GM23338 (cell line): ENCODE results near the gene STN1. TPM values are rescaled to one million over a fixed set of nuclear protein-coding genes. Genes with fewer than 3 reads are reported as not detected.

Experiments
- ATAC-seq: fragments of 200-7000 bp; cut with Tn5 transposase; 3 replicates; pipeline ENCODE4 v1.9.1; 2020
- DNase-seq: peaks from one replicate; pipeline ENCODE4 v3.0.0-alpha.2; 2015; ENCODE audit warnings: low spot score
- H2AFZ ChIP-seq: fragments of 200-600 bp; sonication (generic); 2 replicates; pipeline ENCODE4 v1.8.0; 2016; ENCODE audit warnings: antibody characterized with exemption, mild to moderate bottlenecking, moderate library complexity
- H3F3A ChIP-seq: fragments of 200-600 bp; sonication (generic); replicated peaks from 2 replicates; pipeline ENCODE4 v1.8.0; 2017; ENCODE audit warnings: antibody characterized with exemption, mixed run types, low read depth
- H3K27ac ChIP-seq: fragments of 200-600 bp; sonication (generic); 2 replicates; pipeline ENCODE4 v1.6.1; 2016; ENCODE audit warnings: low read depth
- H3K27me3 ChIP-seq: fragments of 200-600 bp; sonication (generic); 2 replicates; pipeline ENCODE4 v1.8.0; 2016; ENCODE audit warnings: mild to moderate bottlenecking, mixed run types, moderate library complexity; ENCODE audit not compliant: insufficient read depth
- H3K36me3 ChIP-seq: fragments of 200-600 bp; sonication (generic); 2 replicates; pipeline ENCODE4 v1.8.0; 2016; ENCODE audit warnings: mild to moderate bottlenecking; ENCODE audit not compliant: insufficient read depth
- H3K4me1 ChIP-seq: fragments of 200-600 bp; sonication (generic); 2 replicates; pipeline ENCODE4 v1.8.0; 2016; ENCODE audit warnings: mild to moderate bottlenecking, moderate library complexity; ENCODE audit not compliant: insufficient read depth
- H3K4me2 ChIP-seq: fragments of 200-600 bp; sonication (generic); 2 replicates; pipeline ENCODE4 v1.7.1; 2017; ENCODE audit warnings: mixed run types
- H3K4me3 ChIP-seq: fragments of 200-600 bp; sonication (generic); 2 replicates; pipeline ENCODE4 v1.6.1; 2016; ENCODE audit warnings: mixed run types
- H3K79me2 ChIP-seq: fragments of 200-600 bp; sonication (generic); replicated peaks from 2 replicates; pipeline ENCODE4 v1.8.0; 2017; ENCODE audit warnings: mild to moderate bottlenecking; ENCODE audit not compliant: insufficient read depth
- H3K9me2 ChIP-seq: fragments of 200-600 bp; sonication (generic); 2 replicates; pipeline ENCODE4 v1.8.0; 2017; ENCODE audit not compliant: insufficient read depth
- H4K20me1 ChIP-seq: fragments of 200-600 bp; sonication (generic); replicated peaks from 2 replicates; pipeline ENCODE4 v1.8.0; 2017; ENCODE audit warnings: mild to moderate bottlenecking; ENCODE audit not compliant: insufficient read depth
- H3K27ac Mint-ChIP-seq: 2 replicates; pipeline ENCODE4 v1.8.0; 2020; ENCODE audit warnings: inconsistent platforms, mild to moderate bottlenecking, moderate library complexity, mixed read lengths
- H3K27me3 Mint-ChIP-seq: 3 replicates; pipeline ENCODE4 v1.8.0; 2022; ENCODE audit warnings: low read depth, mild to moderate bottlenecking, moderate library complexity, mixed read lengths, inconsistent platforms; ENCODE audit not compliant: insufficient read depth, poor library complexity
- H3K36me3 Mint-ChIP-seq: 3 replicates; pipeline ENCODE4 v1.8.0; 2021; ENCODE audit warnings: low read depth, mild to moderate bottlenecking, inconsistent platforms, moderate library complexity, mixed read lengths
- H3K4me1 Mint-ChIP-seq: 3 replicates; pipeline ENCODE4 v1.8.0; 2020; ENCODE audit warnings: mild to moderate bottlenecking, inconsistent platforms, mixed read lengths
- H3K4me3 Mint-ChIP-seq: 3 replicates; pipeline ENCODE4 v1.8.0; 2021; ENCODE audit warnings: moderate library complexity, mild to moderate bottlenecking, inconsistent platforms, mixed read lengths
- H3K9me3 Mint-ChIP-seq: 3 replicates; pipeline ENCODE4 v1.8.0; 2020; ENCODE audit warnings: moderate library complexity, mild to moderate bottlenecking, inconsistent platforms, mixed read lengths
- EZH2 ChIP-seq: fragments of 200-600 bp; sonication (generic); IDR thresholded peaks from one replicate; pipeline ENCODE4 v1.8.0; 2017; ENCODE audit warnings: antibody characterized with exemption, mild to moderate bottlenecking, low read depth; ENCODE audit not compliant: unreplicated experiment
- EZH2phosphoT487 ChIP-seq: fragments of 200-600 bp; sonication (generic); IDR thresholded peaks from one replicate; pipeline ENCODE4 v1.8.1; 2018; ENCODE audit warnings: antibody characterized with exemption; ENCODE audit not compliant: unreplicated experiment
- NANOG ChIP-seq: IDR thresholded peaks from 2 replicates; pipeline ENCODE4 v1.6.1; 2016; ENCODE audit warnings: antibody characterized with exemption, borderline replicate concordance
- POLR2AphosphoS5 ChIP-seq: IDR thresholded peaks from 2 replicates; pipeline ENCODE4 v1.6.1; 2016; ENCODE audit warnings: antibody characterized with exemption, low read depth
- STAT1 ChIP-seq: IDR thresholded peaks from one replicate; pipeline ENCODE4 v1.6.1; 2016; ENCODE audit warnings: antibody characterized with exemption; ENCODE audit not compliant: unreplicated experiment
- ZNF114 ChIP-seq: fragments of 250-450 bp; sonication (Bioruptor Pico); IDR thresholded peaks from 2 replicates; pipeline ENCODE4 v1.5.0; 2020; ENCODE audit warnings: mild to moderate bottlenecking, moderate library complexity
- ZNF331 ChIP-seq: fragments of 250-450 bp; sonication (Bioruptor Pico); IDR thresholded peaks from 2 replicates; pipeline ENCODE4 v1.5.0; 2020; ENCODE audit warnings: low read depth, mild to moderate bottlenecking, moderate library complexity
- polyA plus RNA-seq: library from polyadenylated mRNA; unstranded; fragments of >200 nt; fragmentation: Nextera tagmentation; extraction: Ambion mirVana; gene quantifications from 2 replicates; pipeline ENCODE4 v1.2.1, GENCODE V29; 2016
- total RNA-seq: library from RNA; depleted of rRNA; stranded (reverse); fragments of >200 nt; shearing (Covaris generic); gene quantifications from 2 replicates; pipeline ENCODE4 v1.2.3, GENCODE V29; 2014
- TF ChIP-seq, protein P1 (sequence below): fragments of 250-450 bp; sonication (Bioruptor Pico); IDR thresholded peaks from 2 replicates; pipeline ENCODE4 v1.5.0; 2020; ENCODE audit warnings: mild to moderate bottlenecking, moderate library complexity
- TF ChIP-seq, protein P2 (sequence below): IDR thresholded peaks from 2 replicates; pipeline ENCODE4 v1.6.1; 2016; ENCODE audit warnings: antibody characterized with exemption
- TF ChIP-seq, protein P3 (sequence below), 2 experiments: fragments of 200-600 bp in 1 of 2; sonication (generic) in 1 of 2; conservative IDR thresholded peaks; 2 replicates each; pipeline versions ENCODE4 v1.5.1 to v1.6.1; 2016 to 2017; ENCODE audit warnings: antibody characterized with exemption in 2 of 2, low read depth in 2 of 2, mild to moderate bottlenecking in 2 of 2, moderate library complexity in 1 of 2

The STN1 gene
- total and polyA plus RNA-seq, 2 experiments from 2014 or later, result 7.2 to 11.3 TPM

DNA sequence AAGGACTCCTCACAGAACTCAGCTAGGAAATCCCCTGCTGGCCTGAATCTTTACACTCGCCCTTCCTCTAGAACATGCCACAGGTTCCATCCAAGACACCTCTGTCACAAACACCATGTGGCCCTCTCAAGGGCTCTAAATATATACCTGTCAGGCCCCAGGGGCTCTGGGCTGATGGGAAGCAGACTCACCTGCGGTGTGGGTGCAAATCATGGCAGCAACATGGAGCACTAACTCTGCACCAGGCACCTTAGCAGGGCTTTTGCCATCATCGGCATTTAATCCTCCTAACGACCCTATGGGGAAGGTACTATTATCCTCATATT is 80.0 kb downstream of the STN1 start:
- Histone ChIP-seq H3K4me1 (peaks cover 49% of the 10 kb centered on the region), H4K20me1 (no peaks in the 10 kb centered on the region)
- peaks cover 63% of the 10 kb centered on the region for H3K4me1 Mint-ChIP-seq

DNA sequence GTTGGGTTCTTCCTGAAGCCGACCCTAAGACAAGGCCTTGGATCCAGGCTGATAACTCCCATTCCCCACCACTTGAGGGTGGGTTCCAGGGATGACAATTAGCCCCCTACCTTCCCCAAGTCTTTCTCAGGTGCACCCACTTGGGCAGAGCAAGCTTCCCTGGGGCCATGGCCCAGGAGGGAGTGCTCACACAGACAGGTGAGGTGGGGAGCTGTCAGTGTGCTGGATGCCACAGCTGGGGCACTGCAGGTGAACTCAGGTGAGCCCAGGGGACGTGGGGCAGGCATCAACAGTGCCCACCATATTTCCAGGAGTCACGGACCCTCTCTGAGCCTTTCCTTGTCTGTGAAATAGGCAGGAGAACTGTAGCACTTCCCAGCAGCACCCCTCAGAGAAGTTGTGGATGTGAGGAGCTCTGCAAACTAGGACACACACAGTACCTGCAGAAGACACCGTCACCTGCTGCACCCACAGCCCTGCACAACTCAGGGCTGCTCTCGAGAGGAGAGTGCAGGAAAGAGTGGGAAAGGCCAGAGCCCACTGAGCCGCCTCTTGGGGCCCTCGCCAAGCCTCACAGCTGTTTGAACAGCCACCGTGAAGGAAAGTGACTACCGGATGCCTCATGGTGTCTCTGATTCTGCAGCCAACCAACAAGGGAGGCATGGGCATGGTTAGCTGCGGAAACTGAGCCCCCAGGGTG is 80.5 kb downstream of the STN1 start:
- peaks cover 1% of the 10 kb centered on the region for H3K27me3 Mint-ChIP-seq
- no peaks in the 10 kb centered on the region for H3K27me3 ChIP-seq
- no peak overlapping the region for H3K4me2 ChIP-seq
- peaks cover 3% of the 10 kb centered on the region; the same call in 2 of the 3 replicates for H3K36me3 Mint-ChIP-seq
- H3K9me2 ChIP-seq, result no peaks in the 10 kb centered on the region
- H3K27ac ChIP-seq, result no peak overlapping the region
- H2AFZ ChIP-seq, result no peak overlapping the region
- H3K79me2 ChIP-seq, result no peaks in the 10 kb centered on the region
- DNase-seq (no peak), ATAC-seq (no peak)
- peaks cover 49% of the 10 kb centered on the region for H3K4me1 ChIP-seq
- no peaks in the 10 kb centered on the region for H4K20me1 ChIP-seq
- H3K4me3 ChIP-seq, result no peak overlapping the region
- peaks cover 8% of the 10 kb centered on the region; the same call in 1 of the 3 replicates for H3K9me3 Mint-ChIP-seq
- H3K4me3 Mint-ChIP-seq, result no peak overlapping the region
- H3K4me1 Mint-ChIP-seq, result peaks cover 60% of the 10 kb centered on the region
- no peaks in the 10 kb centered on the region for H3K36me3 ChIP-seq
- 0 out of 2 replicates have a peak, but pooled peaks cover 5% of the 10 kb centered on the region for H3F3A ChIP-seq
- H3K27ac Mint-ChIP-seq, result no peak overlapping the region
- TF ChIP-seq, protein P1, sequence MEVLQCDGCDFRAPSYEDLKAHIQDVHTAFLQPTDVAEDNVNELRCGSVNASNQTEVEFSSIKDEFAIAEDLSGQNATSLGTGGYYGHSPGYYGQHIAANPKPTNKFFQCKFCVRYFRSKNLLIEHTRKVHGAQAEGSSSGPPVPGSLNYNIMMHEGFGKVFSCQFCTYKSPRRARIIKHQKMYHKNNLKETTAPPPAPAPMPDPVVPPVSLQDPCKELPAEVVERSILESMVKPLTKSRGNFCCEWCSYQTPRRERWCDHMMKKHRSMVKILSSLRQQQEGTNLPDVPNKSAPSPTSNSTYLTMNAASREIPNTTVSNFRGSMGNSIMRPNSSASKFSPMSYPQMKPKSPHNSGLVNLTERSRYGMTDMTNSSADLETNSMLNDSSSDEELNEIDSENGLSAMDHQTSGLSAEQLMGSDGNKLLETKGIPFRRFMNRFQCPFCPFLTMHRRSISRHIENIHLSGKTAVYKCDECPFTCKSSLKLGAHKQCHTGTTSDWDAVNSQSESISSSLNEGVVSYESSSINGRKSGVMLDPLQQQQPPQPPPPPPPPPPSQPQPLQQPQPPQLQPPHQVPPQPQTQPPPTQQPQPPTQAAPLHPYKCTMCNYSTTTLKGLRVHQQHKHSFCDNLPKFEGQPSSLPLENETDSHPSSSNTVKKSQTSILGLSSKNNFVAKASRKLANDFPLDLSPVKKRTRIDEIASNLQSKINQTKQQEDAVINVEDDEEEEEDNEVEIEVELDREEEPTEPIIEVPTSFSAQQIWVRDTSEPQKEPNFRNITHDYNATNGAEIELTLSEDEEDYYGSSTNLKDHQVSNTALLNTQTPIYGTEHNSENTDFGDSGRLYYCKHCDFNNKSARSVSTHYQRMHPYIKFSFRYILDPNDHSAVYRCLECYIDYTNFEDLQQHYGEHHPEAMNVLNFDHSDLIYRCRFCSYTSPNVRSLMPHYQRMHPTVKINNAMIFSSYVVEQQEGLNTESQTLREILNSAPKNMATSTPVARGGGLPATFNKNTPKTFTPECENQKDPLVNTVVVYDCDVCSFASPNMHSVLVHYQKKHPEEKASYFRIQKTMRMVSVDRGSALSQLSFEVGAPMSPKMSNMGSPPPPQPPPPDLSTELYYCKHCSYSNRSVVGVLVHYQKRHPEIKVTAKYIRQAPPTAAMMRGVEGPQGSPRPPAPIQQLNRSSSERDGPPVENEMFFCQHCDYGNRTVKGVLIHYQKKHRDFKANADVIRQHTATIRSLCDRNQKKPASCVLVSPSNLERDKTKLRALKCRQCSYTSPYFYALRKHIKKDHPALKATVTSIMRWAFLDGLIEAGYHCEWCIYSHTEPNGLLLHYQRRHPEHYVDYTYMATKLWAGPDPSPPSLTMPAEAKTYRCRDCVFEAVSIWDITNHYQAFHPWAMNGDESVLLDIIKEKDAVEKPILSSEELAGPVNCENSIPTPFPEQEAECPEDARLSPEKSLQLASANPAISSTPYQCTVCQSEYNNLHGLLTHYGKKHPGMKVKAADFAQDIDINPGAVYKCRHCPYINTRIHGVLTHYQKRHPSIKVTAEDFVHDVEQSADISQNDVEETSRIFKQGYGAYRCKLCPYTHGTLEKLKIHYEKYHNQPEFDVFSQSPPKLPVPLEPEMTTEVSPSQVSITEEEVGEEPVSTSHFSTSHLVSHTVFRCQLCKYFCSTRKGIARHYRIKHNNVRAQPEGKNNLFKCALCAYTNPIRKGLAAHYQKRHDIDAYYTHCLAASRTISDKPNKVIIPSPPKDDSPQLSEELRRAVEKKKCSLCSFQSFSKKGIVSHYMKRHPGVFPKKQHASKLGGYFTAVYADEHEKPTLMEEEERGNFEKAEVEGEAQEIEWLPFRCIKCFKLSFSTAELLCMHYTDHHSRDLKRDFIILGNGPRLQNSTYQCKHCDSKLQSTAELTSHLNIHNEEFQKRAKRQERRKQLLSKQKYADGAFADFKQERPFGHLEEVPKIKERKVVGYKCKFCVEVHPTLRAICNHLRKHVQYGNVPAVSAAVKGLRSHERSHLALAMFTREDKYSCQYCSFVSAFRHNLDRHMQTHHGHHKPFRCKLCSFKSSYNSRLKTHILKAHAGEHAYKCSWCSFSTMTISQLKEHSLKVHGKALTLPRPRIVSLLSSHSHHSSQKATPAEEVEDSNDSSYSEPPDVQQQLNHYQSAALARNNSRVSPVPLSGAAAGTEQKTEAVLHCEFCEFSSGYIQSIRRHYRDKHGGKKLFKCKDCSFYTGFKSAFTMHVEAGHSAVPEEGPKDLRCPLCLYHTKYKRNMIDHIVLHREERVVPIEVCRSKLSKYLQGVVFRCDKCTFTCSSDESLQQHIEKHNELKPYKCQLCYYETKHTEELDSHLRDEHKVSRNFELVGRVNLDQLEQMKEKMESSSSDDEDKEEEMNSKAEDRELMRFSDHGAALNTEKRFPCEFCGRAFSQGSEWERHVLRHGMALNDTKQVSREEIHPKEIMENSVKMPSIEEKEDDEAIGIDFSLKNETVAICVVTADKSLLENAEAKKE (CRISPR knock-in tag), result no peak
- TF ChIP-seq ZNF331 (CRISPR knock-in tag) (no peak), ZNF114 (CRISPR knock-in tag) (no peak), NANOG (no peak), EZH2phosphoT487 (no peak), EZH2 (no peak), POLR2AphosphoS5 (no peak), STAT1 (no peak)
- TF ChIP-seq, protein P2, sequence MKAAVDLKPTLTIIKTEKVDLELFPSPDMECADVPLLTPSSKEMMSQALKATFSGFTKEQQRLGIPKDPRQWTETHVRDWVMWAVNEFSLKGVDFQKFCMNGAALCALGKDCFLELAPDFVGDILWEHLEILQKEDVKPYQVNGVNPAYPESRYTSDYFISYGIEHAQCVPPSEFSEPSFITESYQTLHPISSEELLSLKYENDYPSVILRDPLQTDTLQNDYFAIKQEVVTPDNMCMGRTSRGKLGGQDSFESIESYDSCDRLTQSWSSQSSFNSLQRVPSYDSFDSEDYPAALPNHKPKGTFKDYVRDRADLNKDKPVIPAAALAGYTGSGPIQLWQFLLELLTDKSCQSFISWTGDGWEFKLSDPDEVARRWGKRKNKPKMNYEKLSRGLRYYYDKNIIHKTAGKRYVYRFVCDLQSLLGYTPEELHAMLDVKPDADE, result no peak
- TF ChIP-seq, protein P3, sequence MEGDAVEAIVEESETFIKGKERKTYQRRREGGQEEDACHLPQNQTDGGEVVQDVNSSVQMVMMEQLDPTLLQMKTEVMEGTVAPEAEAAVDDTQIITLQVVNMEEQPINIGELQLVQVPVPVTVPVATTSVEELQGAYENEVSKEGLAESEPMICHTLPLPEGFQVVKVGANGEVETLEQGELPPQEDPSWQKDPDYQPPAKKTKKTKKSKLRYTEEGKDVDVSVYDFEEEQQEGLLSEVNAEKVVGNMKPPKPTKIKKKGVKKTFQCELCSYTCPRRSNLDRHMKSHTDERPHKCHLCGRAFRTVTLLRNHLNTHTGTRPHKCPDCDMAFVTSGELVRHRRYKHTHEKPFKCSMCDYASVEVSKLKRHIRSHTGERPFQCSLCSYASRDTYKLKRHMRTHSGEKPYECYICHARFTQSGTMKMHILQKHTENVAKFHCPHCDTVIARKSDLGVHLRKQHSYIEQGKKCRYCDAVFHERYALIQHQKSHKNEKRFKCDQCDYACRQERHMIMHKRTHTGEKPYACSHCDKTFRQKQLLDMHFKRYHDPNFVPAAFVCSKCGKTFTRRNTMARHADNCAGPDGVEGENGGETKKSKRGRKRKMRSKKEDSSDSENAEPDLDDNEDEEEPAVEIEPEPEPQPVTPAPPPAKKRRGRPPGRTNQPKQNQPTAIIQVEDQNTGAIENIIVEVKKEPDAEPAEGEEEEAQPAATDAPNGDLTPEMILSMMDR (conservative IDR thresholded peaks at IDR 0.05; ENCODE audit: low read depth in 2 of 2), result no peak

More for the DNA sequence above, 80.0 kb downstream of the STN1 start:
- Mint-ChIP-seq H3K4me3 (no peak overlapping the region), H3K36me3 (peaks cover 3% of the 10 kb centered on the region; the same call in 2 of the 3 replicates), H3K27me3 (peaks cover 1% of the 10 kb centered on the region), H3K27ac (no peak overlapping the region), H3K9me3 (peaks cover 5% of the 10 kb centered on the region; the same call in 1 of the 3 replicates)
- no peak for ATAC-seq
- no peak overlapping the region for H3K4me3 ChIP-seq
- H2AFZ ChIP-seq, result no peak overlapping the region
- TF ChIP-seq ZNF114 (CRISPR knock-in tag), result no peak
- TF ChIP-seq NANOG, result no peak
- no peak for TF ChIP-seq EZH2
- no peak for TF ChIP-seq STAT1
- H3K9me2 ChIP-seq, result no peaks in the 10 kb centered on the region
- no peaks in the 10 kb centered on the region for H3K27me3 ChIP-seq
- H3K36me3 ChIP-seq, result no peaks in the 10 kb centered on the region
- no peak overlapping the region for H3K27ac ChIP-seq
- no peaks in the 10 kb centered on the region for H3K79me2 ChIP-seq
- no peak for DNase-seq
- H3K4me2 ChIP-seq, result no peak overlapping the region
- H3F3A ChIP-seq, result 0 out of 2 replicates have a peak, but pooled peaks cover 5% of the 10 kb centered on the region
